OCI-LY7 (cell line): Measurements from ENCODE around the gene COL28A1.
"Not testable (repeated sequence)": the region's sequence is repeated elsewhere in the genome, so short reads cannot be mapped to it uniquely, and the experiment has no call there.

Source experiments
- CTCF ChIP-seq: fragments of 200-600 bp; sonication (generic); conservative IDR thresholded peaks from 2 replicates; pipeline ENCODE4 v1.5.1; 2014; ENCODE audit warnings: mild to moderate bottlenecking, antibody characterized with exemption, low read length, moderate library complexity, mixed read lengths
- EZH2phosphoT487 ChIP-seq: fragments of 200-600 bp; sonication (generic); IDR thresholded peaks from 2 replicates; pipeline ENCODE4 v1.6.1; 2018; ENCODE audit warnings: low read depth, borderline replicate concordance, mild to moderate bottlenecking, mixed run types, antibody characterized with exemption, low read length, moderate library complexity, mixed read lengths

GRCh38 chr7:7477641-7478040, 58.0 kb downstream of the COL28A1 start:
- TF ChIP-seq CTCF, EZH2phosphoT487: not testable (repeated sequence)
